Neural cell (in vitro differentiated cells): ENCODE data around the gene DNAJB6.

Experiments used
- EP300 ChIP-seq: fragments of 450-650 bp; conservative IDR thresholded peaks from 2 replicates; pipeline ENCODE4 v1.6.1; 2014; ENCODE audit warnings: antibody characterized with exemption, mild to moderate bottlenecking, moderate library complexity; ENCODE audit not compliant: poor library complexity, severe bottlenecking
- MXI1 ChIP-seq: fragments of 450-650 bp; conservative IDR thresholded peaks from 2 replicates; pipeline ENCODE4 v1.6.1; 2014; ENCODE audit warnings: antibody characterized with exemption, mild to moderate bottlenecking; ENCODE audit not compliant: poor library complexity, severe bottlenecking

DNA sequence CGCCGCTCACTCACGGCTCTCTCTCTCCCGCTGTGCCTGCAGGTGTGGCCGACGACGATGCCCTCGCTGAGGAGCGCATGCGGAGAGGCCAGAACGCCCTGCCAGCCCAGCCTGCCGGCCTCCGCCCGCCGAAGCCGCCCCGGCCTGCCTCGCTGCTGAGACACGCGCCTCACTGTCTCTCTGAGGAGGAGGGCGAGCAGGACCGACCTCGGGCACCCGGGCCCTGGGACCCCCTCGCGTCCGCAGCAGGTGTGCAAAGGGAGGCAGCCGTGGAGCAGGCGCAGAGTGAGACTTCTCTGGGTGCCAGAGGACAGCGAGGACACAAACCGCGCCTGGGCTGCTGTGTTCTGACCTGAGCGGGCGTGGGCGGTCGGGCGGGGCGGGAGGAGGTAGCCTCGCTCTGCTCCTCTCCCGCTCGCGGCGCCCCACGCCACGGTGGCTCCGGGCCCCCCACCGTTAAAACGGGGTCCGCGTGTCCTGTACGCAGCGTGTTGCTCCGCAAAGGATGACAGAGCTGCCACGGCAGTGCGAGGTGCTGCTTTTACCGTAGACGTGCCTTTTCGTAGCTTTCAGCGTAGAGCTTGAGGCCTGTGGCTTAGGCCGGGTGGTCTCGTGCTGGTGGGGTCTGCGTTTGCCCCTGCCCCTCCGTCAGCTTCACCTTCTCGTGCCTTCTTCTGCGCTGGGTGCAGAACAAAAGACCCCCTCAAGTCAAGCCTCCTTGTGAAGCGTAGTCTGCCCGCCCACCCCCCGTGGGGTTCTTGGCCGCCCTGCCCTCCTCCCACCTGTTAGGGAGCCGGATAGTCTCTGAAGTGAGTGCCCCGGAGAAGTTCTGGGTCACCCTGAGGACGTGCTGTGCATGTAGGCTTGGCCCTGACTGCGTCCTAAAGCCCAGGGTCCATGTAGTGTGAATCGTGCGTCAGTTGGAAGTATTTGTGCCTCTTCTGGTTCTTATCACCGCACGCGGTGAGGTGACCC, 73.2 kb downstream of the DNAJB6 start:
- TF ChIP-seq MXI1 (no peak), EP300 (no peak)
